ENCODE data around the gene FPR2.
"Not testable (repeated sequence)": the region's sequence is repeated elsewhere in the genome, so short reads cannot be mapped to it uniquely, and the experiment has no call there.

FPR2 gene, protein sequence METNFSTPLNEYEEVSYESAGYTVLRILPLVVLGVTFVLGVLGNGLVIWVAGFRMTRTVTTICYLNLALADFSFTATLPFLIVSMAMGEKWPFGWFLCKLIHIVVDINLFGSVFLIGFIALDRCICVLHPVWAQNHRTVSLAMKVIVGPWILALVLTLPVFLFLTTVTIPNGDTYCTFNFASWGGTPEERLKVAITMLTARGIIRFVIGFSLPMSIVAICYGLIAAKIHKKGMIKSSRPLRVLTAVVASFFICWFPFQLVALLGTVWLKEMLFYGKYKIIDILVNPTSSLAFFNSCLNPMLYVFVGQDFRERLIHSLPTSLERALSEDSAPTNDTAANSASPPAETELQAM

DNA sequence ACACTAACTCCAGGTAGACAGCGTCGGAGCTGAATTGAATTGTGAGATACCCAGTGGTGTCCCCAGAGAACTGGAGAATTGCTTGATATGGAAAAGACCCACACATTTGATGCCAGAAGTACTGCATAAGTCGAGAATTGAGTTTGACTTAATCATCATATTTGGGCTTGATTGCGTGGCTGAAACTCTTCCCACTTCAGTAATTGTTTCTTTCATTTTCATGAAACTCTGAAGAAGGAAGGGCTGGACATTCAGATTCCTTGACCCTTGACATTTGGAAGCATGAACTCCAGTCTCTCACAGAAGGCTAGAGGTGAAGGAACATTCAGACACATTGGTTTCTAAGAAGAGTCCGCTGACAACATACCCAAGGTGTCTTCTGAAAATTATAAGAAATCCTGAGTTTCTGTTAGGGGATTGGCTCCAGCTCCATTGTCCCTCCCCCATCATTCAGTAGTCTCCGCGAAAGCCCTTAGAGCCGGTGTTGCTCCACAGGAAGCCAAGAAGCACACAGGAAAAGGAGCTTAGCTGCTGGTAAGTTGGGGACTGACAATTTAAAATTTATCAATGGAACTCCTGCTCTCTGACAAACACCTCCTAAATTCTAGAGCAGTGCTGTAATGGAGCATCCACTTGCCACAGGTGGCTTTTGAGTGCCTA is at the start of gene FPR2:
TSS of gene FPR2 (plus strand) at position 484 of the 660 bp plus-strand sequence. CDS start 7,479 bp downstream, outside the sequence.
- no peak for DNase-seq

DNA sequence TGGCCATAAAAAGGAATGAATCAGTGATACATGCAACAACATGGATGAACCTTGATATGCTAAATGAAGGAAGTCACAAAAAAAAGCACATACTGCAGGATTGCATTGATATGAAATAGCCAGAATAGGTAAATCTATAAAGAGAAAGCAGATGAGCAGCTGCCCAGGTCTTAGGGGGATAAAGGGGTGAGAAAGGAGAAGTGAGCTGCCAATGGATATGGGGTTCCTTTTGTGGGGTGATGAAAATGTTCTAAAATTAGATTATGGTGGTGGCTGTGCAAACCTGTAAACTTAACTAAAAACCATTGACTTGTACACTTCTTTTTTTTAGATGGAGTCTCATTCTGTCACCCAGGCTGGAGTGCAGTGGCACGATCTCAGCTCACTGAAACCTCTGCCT is 49.3 kb upstream of the FPR2 start:
- no peak for DNase-seq

DNA sequence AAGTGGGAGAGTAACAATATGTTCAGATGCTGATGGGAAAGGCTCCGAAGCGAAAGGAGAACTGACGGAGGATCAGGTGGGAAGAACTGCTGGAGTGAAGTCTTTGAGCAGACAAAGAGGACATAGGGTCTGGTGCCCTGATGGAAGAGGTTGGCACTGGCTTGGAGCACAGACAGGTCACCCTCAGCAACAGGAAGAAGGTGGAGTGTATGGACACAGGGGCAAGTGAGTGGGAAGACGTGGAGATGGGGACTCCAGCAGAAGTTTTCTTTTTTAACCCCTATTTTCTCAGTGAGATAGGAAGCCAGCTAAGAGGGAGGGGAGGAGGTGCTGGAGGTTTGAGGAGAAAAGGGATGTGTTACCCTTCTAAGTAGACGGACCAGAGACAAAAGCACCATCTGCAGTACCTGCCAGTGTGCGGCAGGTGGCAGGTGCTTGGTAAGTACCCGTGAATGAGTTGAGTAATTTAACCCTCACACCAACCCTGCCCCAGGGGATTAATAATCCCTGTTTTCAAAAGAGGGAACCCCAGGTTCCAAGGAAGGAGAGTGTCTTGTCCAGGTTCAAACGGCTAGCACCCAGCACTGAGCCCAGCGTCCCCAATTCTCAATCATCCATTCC is 48.4 kb upstream of the FPR2 start:
- DNase-seq: peak; percentile 62

DNA sequence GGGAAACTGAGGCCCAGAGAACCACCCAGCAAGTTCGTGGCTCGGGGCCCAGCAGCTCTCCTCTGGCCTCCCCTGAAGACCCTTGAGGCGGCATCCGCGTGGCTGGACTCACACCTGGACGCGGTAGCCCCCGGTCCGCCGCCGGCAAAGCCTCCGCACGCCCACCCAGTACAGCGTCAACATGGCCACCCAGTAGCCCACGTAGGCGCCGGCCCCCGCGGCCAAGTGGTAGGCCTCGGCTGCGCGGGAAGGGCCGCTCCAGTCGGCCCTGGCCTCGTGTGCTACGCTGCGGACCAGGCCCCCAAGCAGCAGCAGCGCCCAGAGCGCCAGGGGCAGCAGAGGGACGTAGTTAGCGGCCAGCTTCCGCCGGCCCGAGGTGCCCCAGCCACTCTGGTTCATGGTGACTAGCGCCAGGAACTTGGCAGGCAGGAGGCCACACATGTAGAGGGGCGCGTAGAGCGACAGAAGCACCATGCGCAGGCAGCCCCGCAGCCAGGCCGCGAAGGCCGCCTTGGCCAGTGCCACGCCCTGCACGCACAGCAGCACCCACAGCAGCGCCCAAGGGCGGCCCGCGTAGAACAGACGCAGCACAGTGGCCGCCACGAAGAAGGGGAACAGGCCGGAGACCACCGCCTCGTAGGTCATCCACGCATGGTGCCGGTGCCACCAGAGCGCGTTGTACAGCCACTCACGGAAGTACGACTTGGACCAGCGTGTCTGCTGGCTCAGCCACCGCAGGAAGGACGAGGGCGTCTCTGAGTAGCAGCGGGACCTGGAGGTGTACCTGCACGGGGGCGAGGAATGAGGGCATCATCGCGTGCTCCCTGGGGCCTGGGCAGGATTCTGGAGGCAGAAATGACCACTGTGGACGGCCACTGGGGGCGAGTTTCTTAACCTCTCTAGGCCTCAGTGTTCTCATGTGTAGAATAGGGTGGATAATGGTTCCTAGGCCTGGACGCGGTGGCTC is 47.4 kb upstream of the FPR2 start:
- no peak for DNase-seq

DNA sequence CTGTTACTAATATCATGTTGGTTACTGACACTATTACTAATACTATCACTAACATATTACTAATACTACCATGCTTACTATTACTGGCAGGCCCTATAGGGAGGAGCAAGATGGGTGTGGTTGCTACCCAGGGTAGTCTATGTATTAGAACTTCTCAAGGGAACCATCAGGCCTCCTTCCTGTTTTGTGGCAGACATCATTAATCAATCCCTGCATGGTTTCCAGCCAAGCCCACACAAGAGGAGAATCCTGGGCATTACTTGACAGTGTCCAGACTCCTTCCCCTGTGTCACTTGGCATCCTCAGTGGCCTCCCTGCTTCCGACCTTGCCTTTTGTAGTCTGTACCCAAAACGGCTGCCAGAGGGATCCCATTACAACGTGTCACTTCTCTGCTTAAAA is 46.1 kb upstream of the FPR2 start:
- no peak for DNase-seq

DNA sequence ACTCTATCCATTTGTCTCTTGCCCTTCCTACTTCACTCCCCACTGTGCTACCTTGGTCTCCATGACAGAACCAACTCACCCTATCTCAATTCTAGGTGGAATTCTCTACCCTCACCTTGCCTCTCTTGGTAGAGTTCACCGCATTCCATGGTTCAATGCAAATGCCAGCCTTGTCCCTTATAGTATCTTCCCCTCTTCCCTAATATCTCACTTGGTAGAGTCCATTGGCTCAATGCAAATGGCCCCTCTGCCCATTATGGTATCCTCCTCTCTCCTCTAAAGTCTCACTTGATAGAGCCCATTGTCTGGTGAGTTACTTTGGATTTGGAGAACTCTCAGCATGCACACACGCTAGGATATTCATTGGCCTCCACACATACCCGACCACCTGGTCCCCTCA is 45.1 kb upstream of the FPR2 start:
- no peak for DNase-seq

DNA sequence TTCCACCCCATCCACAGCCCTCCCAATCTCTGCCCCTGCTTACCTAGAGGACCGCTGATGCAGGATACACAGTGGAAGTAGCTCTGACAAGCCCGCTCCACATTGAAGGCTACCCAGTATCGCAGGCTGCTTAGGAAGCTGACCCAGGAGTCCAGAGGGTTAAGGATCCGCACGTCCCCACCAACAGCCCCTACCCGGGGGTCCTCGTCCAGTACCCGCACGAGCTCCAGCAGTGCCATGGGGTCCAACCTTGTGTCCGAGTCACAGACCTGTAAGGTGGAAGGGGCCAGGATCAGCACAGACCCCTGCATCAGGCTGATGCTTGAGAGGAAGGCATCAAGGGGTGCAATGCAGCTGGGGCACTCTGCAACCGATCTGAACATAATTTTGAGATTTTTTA is 44.1 kb upstream of the FPR2 start:
- DNase-seq: no peak

DNA sequence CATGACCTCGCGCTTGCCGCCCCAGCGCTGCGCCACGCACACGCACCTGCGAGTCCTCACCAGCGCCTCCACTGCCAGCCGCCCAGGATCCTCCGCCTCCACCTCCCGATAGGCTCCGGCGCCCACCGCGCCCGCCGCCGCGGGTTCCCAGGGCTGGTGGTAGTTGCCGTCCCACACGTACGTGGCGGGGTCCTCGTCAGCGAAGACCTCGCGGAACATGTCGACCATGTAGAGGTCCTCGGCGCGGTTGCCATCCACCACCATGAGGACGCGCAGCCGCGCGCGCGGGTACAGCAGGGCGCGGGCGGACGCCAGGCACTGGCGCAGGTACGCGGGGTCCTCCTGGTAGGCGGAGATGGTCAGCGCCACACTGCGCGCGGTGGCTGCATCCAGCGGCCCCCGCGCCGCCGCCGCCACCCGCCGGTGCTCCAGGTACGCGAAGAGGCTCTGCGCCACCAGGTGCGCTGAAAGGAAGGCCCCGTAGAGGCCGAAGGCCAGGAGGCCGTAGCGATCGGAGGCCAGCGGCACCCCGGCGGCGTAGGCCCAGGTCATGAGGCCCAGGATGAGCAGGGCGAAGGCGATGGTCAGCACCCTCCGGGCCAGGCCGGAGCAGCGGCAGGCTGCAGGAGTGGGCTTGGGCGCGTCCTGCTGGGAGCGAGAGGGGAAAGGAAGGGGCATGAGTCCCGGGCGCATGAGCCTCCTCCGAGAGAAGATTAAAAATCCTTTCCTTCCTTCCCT is 41.6 kb upstream of the FPR2 start:
- DNase-seq: no peak

DNA sequence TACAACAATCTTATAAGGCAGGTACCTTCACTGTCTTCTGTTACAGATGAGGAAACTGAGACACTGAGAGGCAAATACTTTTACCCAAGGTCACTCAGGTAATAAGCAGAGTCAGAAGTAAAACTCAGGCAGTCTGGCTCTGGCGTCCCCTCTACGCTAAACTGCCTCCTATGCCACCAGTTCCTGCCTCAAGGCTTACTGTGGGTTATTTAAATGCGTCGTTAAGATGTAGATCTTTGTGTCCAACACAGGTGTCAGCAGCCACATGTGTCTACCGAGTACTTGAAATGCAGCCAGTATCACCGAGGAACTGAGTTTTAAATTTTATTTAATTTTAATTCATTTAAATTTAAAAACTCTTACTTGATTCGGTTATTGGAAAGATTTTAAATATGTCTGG is 39.1 kb upstream of the FPR2 start:
- no peak for DNase-seq

DNA sequence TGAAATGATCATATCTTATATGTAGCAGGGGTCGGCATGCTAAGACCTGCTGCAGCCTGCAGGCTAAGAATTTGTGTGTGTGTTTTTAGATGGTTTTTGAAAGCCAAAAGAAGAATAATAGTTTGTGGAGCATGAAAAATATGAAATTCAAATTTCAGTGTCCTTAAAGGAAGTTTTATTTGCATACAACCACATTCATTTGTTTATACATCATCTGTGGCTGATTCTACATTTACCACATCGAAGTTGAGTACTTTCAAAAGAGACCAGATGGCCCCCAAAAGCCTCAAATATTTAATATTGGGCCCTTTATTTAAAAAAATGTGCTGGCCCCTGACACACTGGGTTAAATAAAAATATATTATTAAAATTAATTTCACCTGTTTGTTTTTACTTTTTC is 38.5 kb upstream of the FPR2 start:
- DNase-seq: no peak

DNA sequence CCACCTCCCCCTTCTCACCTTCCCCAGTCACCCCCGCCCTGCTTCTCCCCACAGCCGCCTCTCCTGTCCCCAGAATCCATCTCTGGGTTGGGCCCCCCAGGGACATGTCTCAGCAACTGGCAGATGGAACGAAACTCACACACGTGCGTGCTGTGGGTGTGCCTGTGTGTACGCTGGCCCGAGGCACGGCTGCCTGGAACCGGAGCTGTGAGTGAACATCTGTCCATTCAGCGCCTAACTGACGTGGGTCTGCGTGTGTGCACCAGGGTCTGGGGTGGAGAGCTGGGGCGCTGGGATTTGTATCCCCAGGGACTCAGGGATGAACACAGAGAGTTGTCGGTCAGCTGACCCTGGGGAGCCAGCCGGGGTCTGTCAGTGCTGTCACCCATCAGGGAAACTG is 36.4 kb upstream of the FPR2 start:
- no peak for DNase-seq

DNA sequence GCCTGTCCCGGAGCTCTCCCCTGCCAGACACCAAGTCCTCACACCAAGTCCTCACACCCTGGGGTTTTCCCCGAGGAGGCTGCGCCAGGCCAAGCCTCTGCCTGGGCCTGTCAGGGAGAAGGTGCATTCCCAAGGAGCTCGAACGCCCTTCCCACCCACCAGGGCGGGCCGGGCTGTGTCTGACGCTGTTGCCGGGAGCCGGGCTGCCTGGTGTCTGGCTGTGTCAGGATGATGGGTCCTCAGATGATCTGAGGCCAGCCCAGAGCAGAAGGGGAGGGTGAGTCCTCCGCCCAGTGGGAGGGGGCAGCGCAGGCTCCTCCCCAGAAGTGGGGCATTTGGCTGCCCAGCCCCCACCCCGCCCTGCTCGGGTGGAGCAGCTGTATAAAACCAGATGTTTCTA is 34.9 kb upstream of the FPR2 start:
- DNase-seq: no peak

DNA sequence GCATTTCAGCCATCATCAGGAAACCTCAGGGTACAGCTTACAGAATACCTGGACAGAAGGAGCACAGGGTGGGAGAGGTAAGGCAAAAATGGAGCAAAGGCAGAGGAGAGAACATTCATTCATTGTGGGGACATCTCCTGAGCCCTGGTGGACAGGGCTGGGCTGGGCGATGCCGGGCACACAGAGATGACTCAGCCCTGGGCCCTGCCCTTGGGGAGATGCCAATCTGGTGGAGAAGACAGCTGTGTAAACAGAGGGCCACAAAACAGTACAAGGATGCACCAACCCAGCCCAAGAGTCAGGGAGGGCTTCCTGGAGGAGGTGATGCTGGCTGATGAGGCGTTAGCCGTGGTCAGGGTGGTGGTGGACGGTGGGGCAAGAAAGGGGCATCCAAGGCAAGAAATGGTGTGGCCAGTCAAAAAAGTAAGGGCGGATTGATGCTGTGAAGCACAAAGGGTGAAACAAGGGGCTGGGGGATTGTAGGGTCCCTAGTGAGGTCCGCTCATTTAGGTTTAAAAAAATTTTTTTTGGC is 33.6 kb upstream of the FPR2 start:
- no peak for DNase-seq

DNA sequence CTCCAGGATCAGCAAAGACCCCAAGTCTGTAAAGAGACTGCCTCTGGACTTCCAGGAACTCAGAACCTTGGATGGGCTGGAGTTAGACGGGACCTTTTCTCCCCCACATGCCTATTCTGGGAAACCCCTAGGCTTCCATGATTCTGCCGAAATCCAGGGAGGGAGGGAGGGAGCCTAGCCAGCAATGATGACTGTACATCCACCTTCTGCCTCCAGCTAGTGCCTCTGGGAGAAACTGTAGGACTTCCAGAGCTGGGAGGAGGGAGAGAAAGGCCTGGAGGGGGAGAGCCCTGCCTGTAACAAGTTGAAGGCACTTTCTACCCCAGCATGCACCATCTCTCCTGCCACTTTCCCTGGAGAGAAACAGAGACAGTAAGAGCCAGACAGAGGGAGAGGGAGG is 31.2 kb upstream of the FPR2 start:
- no peak for DNase-seq

DNA sequence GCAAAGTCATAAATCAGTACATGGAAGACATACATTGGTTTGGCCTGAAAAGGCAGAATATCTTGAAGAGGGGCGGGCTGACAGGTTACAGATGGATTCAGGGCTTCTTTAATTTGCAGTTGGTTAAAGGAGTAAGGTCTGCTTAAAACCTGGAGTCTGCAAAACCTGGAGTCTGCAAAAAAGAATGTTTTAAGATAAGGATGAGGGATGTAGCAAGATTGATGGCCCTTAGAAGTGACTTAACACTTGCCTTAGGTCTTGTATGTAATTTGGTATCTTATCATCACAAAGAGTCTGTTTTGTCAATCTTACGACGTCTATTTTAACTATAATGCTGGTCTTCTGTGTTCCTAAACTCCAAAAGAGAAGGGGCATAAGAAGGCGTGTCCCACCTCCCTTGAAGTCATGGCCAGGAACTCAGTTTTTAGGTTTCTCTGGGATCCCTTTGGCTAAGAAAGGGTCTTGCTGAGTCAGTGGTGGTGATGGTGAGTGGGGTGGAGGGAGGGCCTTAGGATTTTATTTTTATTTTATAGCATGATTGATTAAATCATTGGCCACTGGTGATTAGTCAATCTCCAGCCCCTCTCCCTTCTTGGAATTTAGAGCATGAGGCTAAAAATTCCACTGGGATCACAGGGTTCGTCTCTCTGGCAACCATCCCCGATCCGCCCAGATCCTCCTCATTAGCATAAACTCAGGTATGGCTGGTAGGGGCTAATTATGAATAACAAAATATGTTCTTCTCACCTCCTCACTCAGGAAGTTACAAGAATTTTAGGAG is 27.0 kb upstream of the FPR2 start:
- no peak for DNase-seq

DNA sequence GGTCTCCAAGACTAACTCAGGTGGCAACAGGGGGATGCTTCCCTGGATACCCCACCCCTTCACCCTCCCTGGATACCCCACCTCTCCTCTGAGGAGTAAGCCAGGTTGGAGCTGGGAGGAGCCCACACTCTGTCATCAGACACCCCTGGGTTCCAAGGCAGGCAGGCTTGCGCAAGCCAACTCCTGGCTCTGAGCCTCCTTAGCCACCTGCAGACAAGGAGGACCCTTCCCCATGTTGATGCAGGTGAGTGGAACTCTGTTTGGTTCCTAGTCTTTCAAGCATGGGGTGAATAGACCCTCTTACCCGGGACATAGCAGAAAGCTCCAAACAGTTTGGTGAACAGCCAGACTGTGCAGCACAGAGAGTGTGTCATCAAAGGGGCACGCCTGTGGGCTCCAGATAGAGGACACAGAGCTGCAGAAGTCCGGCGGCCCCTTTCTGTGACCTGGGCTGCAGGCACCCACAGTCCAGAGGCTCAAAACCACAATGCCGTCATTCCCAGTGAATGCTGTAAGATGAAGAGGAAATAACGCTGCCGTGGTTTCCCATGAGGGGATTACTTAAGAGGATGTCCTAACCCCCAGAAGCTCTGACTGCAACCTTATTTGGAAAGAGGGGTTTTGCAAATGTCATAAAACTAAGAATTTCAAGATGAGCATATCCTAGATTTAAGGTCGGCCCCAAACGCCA is 25.1 kb upstream of the FPR2 start:
- no peak for DNase-seq

DNA sequence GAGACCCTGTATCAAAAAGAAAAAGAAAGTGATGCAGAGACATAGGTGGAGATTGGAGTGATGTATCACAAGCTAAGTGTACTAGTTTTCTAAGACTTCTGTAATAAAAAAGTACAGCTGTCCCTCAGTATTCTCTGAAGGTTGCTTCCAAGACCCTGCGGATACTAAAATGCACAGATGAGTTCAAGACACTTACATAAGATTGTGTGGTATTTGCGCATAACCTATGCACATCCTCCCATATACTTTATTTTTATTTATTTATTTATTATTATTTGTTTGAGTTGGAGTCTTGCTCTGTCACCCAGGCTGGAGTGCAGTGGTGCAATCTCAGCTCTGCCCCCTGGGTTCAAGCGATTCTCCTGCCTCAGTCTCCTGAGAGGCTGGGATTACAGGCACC is 23.6 kb upstream of the FPR2 start:
- no peak for DNase-seq

DNA sequence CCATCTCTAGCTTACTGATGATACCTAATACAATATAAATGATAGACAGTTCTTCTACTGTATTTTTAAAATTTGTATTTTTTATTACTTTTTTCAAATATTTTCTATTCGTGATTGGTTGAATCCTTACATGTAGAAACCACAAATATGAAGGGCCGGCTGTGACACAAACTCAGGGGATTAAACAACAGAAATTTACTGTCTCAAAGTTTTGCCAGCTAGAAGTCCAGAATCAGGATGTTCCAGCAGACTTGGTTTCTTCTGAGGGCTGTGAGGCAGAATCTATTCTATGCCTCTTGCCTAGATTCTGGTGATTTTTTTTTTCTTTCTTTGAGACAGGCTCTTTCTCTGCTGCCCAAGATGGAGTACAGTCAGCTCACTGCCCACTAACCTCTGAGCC is 23.1 kb upstream of the FPR2 start:
- DNase-seq: no peak

DNA sequence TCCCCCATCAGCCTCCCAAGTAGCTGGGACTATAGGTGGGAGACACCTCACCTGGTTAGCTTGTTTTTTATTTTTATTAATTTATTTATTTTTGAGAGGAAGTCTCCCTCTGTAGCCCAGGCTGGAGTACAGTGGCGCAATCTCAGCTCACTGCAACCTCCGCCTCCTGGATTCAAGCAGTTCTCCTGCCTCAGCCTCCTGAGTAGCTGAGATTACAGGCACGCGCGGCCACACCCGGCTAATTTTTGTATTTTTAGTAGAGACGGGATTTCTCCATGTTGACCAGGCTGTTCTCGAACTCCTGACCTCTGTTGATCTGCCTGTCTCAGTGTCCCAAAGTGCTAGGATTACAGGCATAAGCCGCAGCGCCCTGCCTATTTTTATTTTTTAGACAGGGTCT is 22.5 kb upstream of the FPR2 start:
- not testable (repeated sequence) for DNase-seq

DNA sequence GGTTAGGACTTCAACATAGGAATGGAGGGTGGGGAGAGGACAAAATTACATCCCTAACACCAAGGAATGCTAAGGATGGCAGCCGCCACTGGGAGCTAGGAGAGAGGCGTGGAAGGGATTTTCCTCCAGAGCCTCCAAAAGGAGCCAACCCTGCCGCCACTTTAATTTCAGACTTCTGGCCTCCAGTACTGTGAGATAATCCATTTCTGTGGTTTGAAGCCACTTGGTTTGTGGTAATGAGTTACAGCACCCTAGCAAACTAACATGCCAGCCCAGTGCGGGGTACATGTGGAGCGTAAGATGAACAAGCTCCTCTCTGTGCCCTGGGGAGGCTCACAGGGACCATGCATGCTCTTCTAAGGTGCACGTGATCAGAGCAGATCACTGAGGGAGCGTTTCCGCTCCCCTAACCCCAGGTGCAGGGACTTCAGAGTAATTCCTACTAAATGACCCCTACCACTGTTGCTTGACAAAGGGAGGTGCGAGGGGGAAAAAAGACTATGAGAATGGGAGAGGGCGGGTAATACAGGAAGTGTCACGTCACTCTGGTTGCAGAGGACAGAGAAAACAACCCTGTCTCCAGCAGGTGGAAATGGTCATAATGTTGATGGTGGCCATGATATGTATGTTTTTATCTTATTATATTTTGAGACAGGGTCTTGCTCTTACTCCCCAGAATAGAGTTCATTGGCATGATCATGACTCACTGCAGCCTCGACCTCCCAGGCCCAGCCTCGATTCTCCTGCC is 21.3 kb upstream of the FPR2 start:
- no peak for DNase-seq

Data from RPMI8226 (cell line).